Transverse colon (tissue), 4 donors: ENCODE measurements around the gene CCDC69. TPM values are rescaled to one million over a fixed set of nuclear protein-coding genes. Genes with fewer than 3 reads are reported as not detected.

Source experiments
- DNase-seq: peaks from one replicate; pipeline ENCODE4 v3.0.0-alpha.2; 2019
- H3K27ac ChIP-seq, 4 donors: fragments of 200-600 bp; sonication (generic); 2 replicates each; pipeline ENCODE4 v1.5.1; 2016 to 2018; ENCODE audit warnings: inconsistent platforms in 4 of 4
- H3K27me3 ChIP-seq: fragments of 200-600 bp; sonication (generic); 2 replicates; pipeline ENCODE4 v1.5.1; 2017; ENCODE audit warnings: inconsistent platforms
- H3K36me3 ChIP-seq, 4 donors: fragments of 200-600 bp; sonication (generic); 2 replicates each; pipeline ENCODE4 v1.5.1; 2017 to 2019; ENCODE audit warnings: inconsistent platforms in 4 of 4
- H3K4me1 ChIP-seq, 4 donors: fragments of 200-600 bp; sonication (generic); 2 replicates each; pipeline ENCODE4 v1.5.1; 2017 to 2020; ENCODE audit warnings: inconsistent platforms in 4 of 4
- H3K4me3 ChIP-seq, 4 donors: fragments of 200-600 bp; sonication (generic); 1 replicate in 1 of 4; 2 replicates in 3 of 4; pipeline versions ENCODE4 v1.5.1 to v1.6.1; 2017 to 2019; ENCODE audit warnings: inconsistent platforms in 4 of 4
- H3K9me3 ChIP-seq, 2 donors: fragments of 200-600 bp; sonication (generic); 2 replicates each; pipeline ENCODE4 v1.5.1; 2017 to 2019; ENCODE audit warnings: inconsistent platforms in 2 of 2
- CTCF ChIP-seq, 5 experiments: fragments of 200-600 bp in 3 of 5; fragments of 450-650 bp in 2 of 5; sonication (generic) in 3 of 5; IDR thresholded peaks; 1 replicate in 2 of 5; 2 replicates in 3 of 5; pipeline ENCODE4 v1.5.1; 2016 to 2017; ENCODE audit warnings: antibody characterized with exemption in 5 of 5, inconsistent platforms in 3 of 5, mild to moderate bottlenecking in 2 of 5, moderate library complexity in 1 of 5
- EP300 ChIP-seq: sonication (generic); formaldehyde crosslinking; IDR thresholded peaks from one replicate; pipeline ENCODE4 v1.6.1; 2017; ENCODE audit warnings: antibody characterized with exemption, low read depth
- POLR2A ChIP-seq: fragments of 450-650 bp; IDR thresholded peaks from one replicate; pipeline ENCODE4 v1.6.1; 2016; ENCODE audit warnings: antibody characterized with exemption, mild to moderate bottlenecking, moderate library complexity
- POLR2AphosphoS5 ChIP-seq, 3 donors: sonication (generic); formaldehyde crosslinking; IDR thresholded peaks; one replicate each; pipeline ENCODE4 v1.6.1; 2016; ENCODE audit warnings: antibody characterized with exemption in 3 of 3
- WGBS, 2 donors: methylation state at CpG; one replicate each; pipeline ENCODE4 v1.1.5; 2018; ENCODE audit warnings: low coverage in 1 of 2; 5-methylcytosine and 5-hydroxymethylcytosine counted together
- in situ Hi-C, 4 donors: fragments of 200-750 bp; cut with MboI; loops; one replicate each; pipeline versions ENCODE4 v1.15.0 to v1.15.1; 2017; ENCODE audit warnings: low sequenced_read_pairs in 3 of 4, low pct_ligation_motif_present in 1 of 4, low pct_unique_long_range_greater_than_20kb in 1 of 4
- intact Hi-C: fragments of 100-400 bp; cut with DNase I; formaldehyde crosslinking; loops from one replicate; pipeline ENCODE4 v1.15.1; 2023; ENCODE audit warnings: low total_unique reads
- total RNA-seq, 4 donors: library from RNA; depleted of rRNA; stranded (reverse); fragments of >200 nt; gene quantifications; one replicate each; pipeline ENCODE4 v1.1.0, GENCODE V29; 2016

CCDC69 gene
- total RNA-seq, 4 donors from 2014 or later, result 37.7 to 89.2 (median 62.1) TPM

- TF ChIP-seq POLR2AphosphoS5 (IDR thresholded peaks at IDR 0.05) (peak; percentile 70 to 82 (median 77)), POLR2A (peak; percentile 52), EP300 (no peak), CTCF (IDR thresholded peaks at IDR 0.05) (no peak)
- H3K9me3 ChIP-seq, result no peaks in the 10 kb centered on the region
- peak within 1 kb of the TSS; percentile 39 to 77 (median 64) for H3K4me3 ChIP-seq
- peak; percentile 81 for DNase-seq
- intact Hi-C loops (no loop called here), in situ Hi-C loops (no loop called here)
- no peaks in the 10 kb centered on the region for H3K36me3 ChIP-seq
- peaks cover 13% of the 10 kb centered on the region for H3K27me3 ChIP-seq
- H3K4me1 ChIP-seq, result peaks cover 19 to 51% (median 30%) of the 10 kb centered on the region in 4 donors
- peak within 1 kb of the TSS; percentile 86 to 90 (median 88) for H3K27ac ChIP-seq
- WGBS, 2 donors, result 6 to 29% methylated on average over 3 to 15 of the region's 60 CpGs
These were observed 66.2 kb downstream of the CCDC69 start, which contains the start of gene ANXA6 for GRCh38 chr5:151157426-151158286. TSS of gene ANXA6 (minus strand) at chr5:151157779. CDS start at chr5:151147901, 9,878 bp downstream.

GRCh38 chr5:151156507-151157420 lies 67.1 kb downstream of the CCDC69 start:
- DNase-seq, result no peak
- in situ Hi-C loops, result no loop called here
- no peaks in the 10 kb centered on the region for H3K36me3 ChIP-seq
- no peak for TF ChIP-seq POLR2AphosphoS5 (IDR thresholded peaks at IDR 0.05)
- TF ChIP-seq EP300, result no peak
- TF ChIP-seq POLR2A, result no peak
- TF ChIP-seq CTCF (IDR thresholded peaks at IDR 0.05), result no peak
- H3K27me3 ChIP-seq, result peaks cover 13% of the 10 kb centered on the region
- peak overlapping the region; percentile 86 to 90 (median 88) for H3K27ac ChIP-seq
- H3K4me3 ChIP-seq, result peak overlapping the region; percentile 39 to 77 (median 64)
- H3K9me3 ChIP-seq, result no peaks in the 10 kb centered on the region
- 36 to 60% methylated on average over 8 to 20 of the region's 20 CpGs for WGBS, 2 donors
- intact Hi-C loops, result no loop called here
- H3K4me1 ChIP-seq, result peaks cover 21 to 58% (median 36%) of the 10 kb centered on the region in 4 donors

GRCh38 chr5:151155775-151156506 lies 68.0 kb downstream of the CCDC69 start:
- H3K4me3 ChIP-seq, result peak overlapping the region; percentile 39 to 77 (median 64)
- intact Hi-C loops (no loop called here), in situ Hi-C loops (no loop called here)

More at GRCh38 chr5:151155775-151156506, 68.0 kb downstream of the CCDC69 start:
- DNase-seq, result peak; percentile 31
- Histone ChIP-seq H3K9me3 (no peaks in the 10 kb centered on the region), H3K36me3 (no peaks in the 10 kb centered on the region), H3K27ac (peak overlapping the region; percentile 86 to 90 (median 88)), H3K27me3 (peaks cover 13% of the 10 kb centered on the region), H3K4me1 (peaks cover 29 to 66% (median 45%) of the 10 kb centered on the region in 4 donors)
- TF ChIP-seq POLR2A (no peak), EP300 (no peak), CTCF (IDR thresholded peaks at IDR 0.05) (no peak), POLR2AphosphoS5 (IDR thresholded peaks at IDR 0.05) (no peak)
- WGBS, 2 donors, result 35 to 36% methylated on average over 2 to 9 of the region's 9 CpGs
